ENCODE results near the gene GGN. TPM values are rescaled to one million over a fixed set of nuclear protein-coding genes. Genes with fewer than 3 reads are reported as not detected.

Gene GGN
- total RNA-seq, 1 experiment from 2014 or later: 1.5 TPM

DNA sequence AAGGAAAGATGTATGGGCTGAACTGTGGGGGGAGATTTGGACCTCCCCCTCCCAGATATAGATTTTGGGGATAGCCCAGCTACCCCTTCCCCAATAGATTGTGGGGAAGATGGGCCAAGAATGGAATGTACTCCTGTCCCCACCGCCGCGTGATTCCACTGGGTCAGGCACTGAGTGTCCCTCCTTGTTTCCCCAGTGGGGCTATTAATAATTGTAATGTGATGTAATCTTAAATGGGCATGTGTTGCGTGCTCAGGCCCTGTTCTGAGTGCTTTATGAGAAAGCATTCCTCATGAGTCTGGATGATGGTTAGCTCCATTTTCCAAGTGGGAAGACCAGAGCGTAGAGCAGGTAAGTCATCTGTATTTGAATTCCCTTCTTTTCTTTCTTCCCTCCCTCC is 12.1 kb downstream of the GGN start:
- H3K4me2 ChIP-seq (ENCODE audit: insufficient read depth, insufficient read length, low read length): peak overlapping the region; percentile 92
- H3K9ac ChIP-seq (ENCODE audit: extremely low read depth, insufficient read length, low read length): peak overlapping the region; percentile 96
- no peak overlapping the region for H3K18ac ChIP-seq (ENCODE audit: insufficient read length, low read depth, low read length)
- no peak overlapping the region for H3K56ac ChIP-seq (ENCODE audit: insufficient read length, low read depth, low read length)
- peaks cover 3% of the 10 kb centered on the region for H4K20me1 ChIP-seq (ENCODE audit: control insufficient read depth, insufficient read depth, insufficient read length)
- H2AK5ac ChIP-seq (ENCODE audit: insufficient read length, low read length): no peak overlapping the region
- no CpG with 5 or more reads among the region's 5 CpGs for WGBS (ENCODE audit: extremely low coverage, insufficient read length, low lambda C conversion rate)
- no peaks in the 10 kb centered on the region for H3K9me3 ChIP-seq (ENCODE audit: control insufficient read depth, low read depth, low read length)
- H3K79me2 ChIP-seq (ENCODE audit: insufficient read depth, low read length): peaks cover 16% of the 10 kb centered on the region; the same call in 1 of the 2 replicates
- H2AFZ ChIP-seq (ENCODE audit: low read length): no peak overlapping the region
- no peak overlapping the region for H2BK12ac ChIP-seq (ENCODE audit: insufficient read length, low read depth, low read length)
- H4K8ac ChIP-seq (replicated peaks; ENCODE audit: insufficient read length, low read depth, low read length): no peak overlapping the region
- Mint-ChIP-seq H3K27me3 (ENCODE audit: low read depth) (peaks cover 19% of the 10 kb centered on the region), H3K9me3 (no peaks in the 10 kb centered on the region), H3K4me1 (peaks cover 14 to 18% of the 10 kb centered on the region in 2 experiments), H3K36me3 (ENCODE audit: insufficient read depth in 1 of 3, low read depth in 3 of 3) (peaks cover 16 to 33% (median 24%) of the 10 kb centered on the region in 3 experiments; a peak in 6 of 7 replicates), H3K27ac (no peak overlapping the region), H3K4me3 (peak overlapping the region; percentile 99)
- H3K27ac ChIP-seq (ENCODE audit: insufficient read length, low read depth, low read length): no peak overlapping the region
- no peak overlapping the region for H2BK15ac ChIP-seq (ENCODE audit: low read depth, low read length)
- H3K14ac ChIP-seq (ENCODE audit: insufficient read depth, low read length): no peak overlapping the region
- H3T11ph ChIP-seq (ENCODE audit: low read length): no peak overlapping the region
- no peak overlapping the region for H4K91ac ChIP-seq (ENCODE audit: insufficient read length, low read depth, low read length)
- H4K5ac ChIP-seq (ENCODE audit: insufficient read length, low read depth, low read length): no peak overlapping the region
- no peaks in the 10 kb centered on the region for H3K27me3 ChIP-seq (ENCODE audit: insufficient read depth, low read length)
- no peak for DNase-seq
- H2BK120ac ChIP-seq (ENCODE audit: low read depth, low read length, poor library complexity, severe bottlenecking): no peak overlapping the region
- no peak overlapping the region for H2BK5ac ChIP-seq (ENCODE audit: insufficient read length, low read length)
- no peak overlapping the region for H3K23ac ChIP-seq (ENCODE audit: insufficient read length, low read depth, low read length)
- H3K23me2 ChIP-seq (ENCODE audit: insufficient read length, low read depth, low read length, poor library complexity, severe bottlenecking): peaks cover 12% of the 10 kb centered on the region
- H3K4me1 ChIP-seq (ENCODE audit: insufficient read depth, low read length): no peaks in the 10 kb centered on the region
- TF ChIP-seq, protein P1, sequence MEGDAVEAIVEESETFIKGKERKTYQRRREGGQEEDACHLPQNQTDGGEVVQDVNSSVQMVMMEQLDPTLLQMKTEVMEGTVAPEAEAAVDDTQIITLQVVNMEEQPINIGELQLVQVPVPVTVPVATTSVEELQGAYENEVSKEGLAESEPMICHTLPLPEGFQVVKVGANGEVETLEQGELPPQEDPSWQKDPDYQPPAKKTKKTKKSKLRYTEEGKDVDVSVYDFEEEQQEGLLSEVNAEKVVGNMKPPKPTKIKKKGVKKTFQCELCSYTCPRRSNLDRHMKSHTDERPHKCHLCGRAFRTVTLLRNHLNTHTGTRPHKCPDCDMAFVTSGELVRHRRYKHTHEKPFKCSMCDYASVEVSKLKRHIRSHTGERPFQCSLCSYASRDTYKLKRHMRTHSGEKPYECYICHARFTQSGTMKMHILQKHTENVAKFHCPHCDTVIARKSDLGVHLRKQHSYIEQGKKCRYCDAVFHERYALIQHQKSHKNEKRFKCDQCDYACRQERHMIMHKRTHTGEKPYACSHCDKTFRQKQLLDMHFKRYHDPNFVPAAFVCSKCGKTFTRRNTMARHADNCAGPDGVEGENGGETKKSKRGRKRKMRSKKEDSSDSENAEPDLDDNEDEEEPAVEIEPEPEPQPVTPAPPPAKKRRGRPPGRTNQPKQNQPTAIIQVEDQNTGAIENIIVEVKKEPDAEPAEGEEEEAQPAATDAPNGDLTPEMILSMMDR (conservative IDR thresholded peaks at IDR 0.05): no peak
- no peak overlapping the region for H3K4ac ChIP-seq (ENCODE audit: low read depth, low read length)
- peaks cover 12% of the 10 kb centered on the region for H3K79me1 ChIP-seq (ENCODE audit: insufficient read depth, low read depth, low read length, poor library complexity, severe bottlenecking)
- H2BK20ac ChIP-seq (ENCODE audit: low read depth, low read length, poor library complexity, severe bottlenecking): no peak overlapping the region

All from H9 (cell line).